SK-N-DZ (cell line): Measurements from ENCODE around the gene VPS13A.
"Not testable (repeated sequence)": the region's sequence is repeated elsewhere in the genome, so short reads cannot be mapped to it uniquely, and the experiment has no call there.

Experiments
- DNase-seq: peaks from one replicate; pipeline ENCODE4 v3.0.0-alpha.2; 2015; ENCODE audit warnings: low spot score

Gene VPS13A

GRCh38 chr9:77423841-77424240, 246.5 kb downstream of the VPS13A start:
- DNase-seq: no peak

GRCh38 chr9:77424993-77425392, 247.7 kb downstream of the VPS13A start:
- DNase-seq: no peak

GRCh38 chr9:77426712-77427111, 249.4 kb downstream of the VPS13A start:
- no peak for DNase-seq

- DNase-seq: no peak
Measured at GRCh38 chr9:77427256-77427927, 250.1 kb downstream of the VPS13A start.

GRCh38 chr9:77429928-77430327, 252.6 kb downstream of the VPS13A start:
- DNase-seq: no peak

GRCh38 chr9:77432053-77432452, 254.7 kb downstream of the VPS13A start:
- no peak for DNase-seq

- DNase-seq: peak; percentile 80
Measured at GRCh38 chr9:77433675-77434445, 256.5 kb downstream of the VPS13A start.

GRCh38 chr9:77435277-77435676, 257.9 kb downstream of the VPS13A start:
- no peak for DNase-seq

GRCh38 chr9:77435688-77436087, 258.4 kb downstream of the VPS13A start:
- no peak for DNase-seq

GRCh38 chr9:77438653-77439052, 261.3 kb downstream of the VPS13A start:
- no peak for DNase-seq

GRCh38 chr9:77440057-77440456, 262.7 kb downstream of the VPS13A start:
- DNase-seq: no peak

GRCh38 chr9:77441124-77441523, 263.8 kb downstream of the VPS13A start:
- not testable (repeated sequence) for DNase-seq

GRCh38 chr9:77442436-77442835, 265.1 kb downstream of the VPS13A start:
- DNase-seq: no peak

GRCh38 chr9:77447646-77448045, 270.3 kb downstream of the VPS13A start:
- DNase-seq: no peak

- no peak for DNase-seq
Measured at GRCh38 chr9:77449240-77450084, 272.1 kb downstream of the VPS13A start.

- DNase-seq: no peak
Measured at GRCh38 chr9:77450085-77450475, 272.7 kb downstream of the VPS13A start.

- DNase-seq: no peak
Measured at GRCh38 chr9:77451507-77451906, 274.2 kb downstream of the VPS13A start.

GRCh38 chr9:77453825-77454647, 276.7 kb downstream of the VPS13A start:
- no peak for DNase-seq

GRCh38 chr9:77454663-77455062, 277.3 kb downstream of the VPS13A start:
- no peak for DNase-seq

- peak; percentile 30 for DNase-seq
Measured at GRCh38 chr9:77455312-77455927, 278.1 kb downstream of the VPS13A start.
